ENCODE results near the gene CPNE7.

DNA sequence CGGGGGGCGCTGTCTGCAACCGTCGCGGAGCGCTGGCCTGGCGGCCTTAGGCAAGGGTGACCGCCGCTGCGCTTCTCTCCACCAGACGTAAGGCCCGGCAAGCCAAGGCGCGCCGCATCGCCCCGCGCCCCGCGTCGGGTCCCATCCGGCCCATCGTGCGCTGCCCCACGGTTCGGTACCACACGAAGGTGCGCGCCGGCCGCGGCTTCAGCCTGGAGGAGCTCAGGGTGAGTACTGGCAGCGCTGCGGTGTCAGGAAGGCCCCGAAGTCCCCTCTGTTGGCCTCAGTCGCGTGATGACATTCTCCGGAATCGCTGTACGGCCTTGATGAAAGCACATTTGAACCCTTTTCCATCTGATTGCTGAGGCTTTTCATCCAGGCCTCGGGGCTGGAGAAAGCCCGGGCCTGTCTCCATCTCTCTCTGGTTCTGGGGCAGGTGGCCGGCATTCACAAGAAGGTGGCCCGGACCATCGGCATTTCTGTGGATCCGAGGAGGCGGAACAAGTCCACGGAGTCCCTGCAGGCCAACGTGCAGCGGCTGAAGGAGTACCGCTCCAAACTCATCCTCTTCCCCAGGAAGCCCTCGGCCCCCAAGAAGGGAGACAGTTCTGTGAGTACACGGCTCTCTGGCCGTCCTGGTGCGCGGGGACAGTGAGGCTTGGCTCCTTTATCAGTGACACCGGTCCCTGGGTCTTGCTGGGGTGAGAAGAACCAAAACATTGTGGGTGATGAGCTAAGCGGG, 14.2 kb upstream of the CPNE7 start:
- TF ChIP-seq POLR2AphosphoS5 (IDR thresholded peaks at IDR 0.05) (no peak), POLR2A (IDR thresholded peaks at IDR 0.05) (no peak)
- TF ChIP-seq, protein P1, sequence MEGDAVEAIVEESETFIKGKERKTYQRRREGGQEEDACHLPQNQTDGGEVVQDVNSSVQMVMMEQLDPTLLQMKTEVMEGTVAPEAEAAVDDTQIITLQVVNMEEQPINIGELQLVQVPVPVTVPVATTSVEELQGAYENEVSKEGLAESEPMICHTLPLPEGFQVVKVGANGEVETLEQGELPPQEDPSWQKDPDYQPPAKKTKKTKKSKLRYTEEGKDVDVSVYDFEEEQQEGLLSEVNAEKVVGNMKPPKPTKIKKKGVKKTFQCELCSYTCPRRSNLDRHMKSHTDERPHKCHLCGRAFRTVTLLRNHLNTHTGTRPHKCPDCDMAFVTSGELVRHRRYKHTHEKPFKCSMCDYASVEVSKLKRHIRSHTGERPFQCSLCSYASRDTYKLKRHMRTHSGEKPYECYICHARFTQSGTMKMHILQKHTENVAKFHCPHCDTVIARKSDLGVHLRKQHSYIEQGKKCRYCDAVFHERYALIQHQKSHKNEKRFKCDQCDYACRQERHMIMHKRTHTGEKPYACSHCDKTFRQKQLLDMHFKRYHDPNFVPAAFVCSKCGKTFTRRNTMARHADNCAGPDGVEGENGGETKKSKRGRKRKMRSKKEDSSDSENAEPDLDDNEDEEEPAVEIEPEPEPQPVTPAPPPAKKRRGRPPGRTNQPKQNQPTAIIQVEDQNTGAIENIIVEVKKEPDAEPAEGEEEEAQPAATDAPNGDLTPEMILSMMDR (IDR thresholded peaks at IDR 0.05): no peak
